GM12865 (cell line): Measurements from ENCODE around the gene NCAPG2.

ENCODE experiments used
- DNase-seq: peaks from one replicate; pipeline ENCODE4 v3.0.0; 2010; ENCODE audit warnings: low read depth
- H3K4me3 ChIP-seq: 2 replicates; pipeline ENCODE4 v1.5.1; 2011; ENCODE audit warnings: mild to moderate bottlenecking, low read depth, low read length, control low read depth
- TF ChIP-seq, protein P1 (sequence below): IDR thresholded peaks from 2 replicates; pipeline ENCODE4 v1.5.1; 2011; ENCODE audit warnings: low read length, control low read depth, low read depth, inconsistent platforms; ENCODE audit not compliant: insufficient read depth; ENCODE audit errors: missing control alignments

The NCAPG2 gene

GRCh38 chr7:158747408-158747807, 42.8 kb upstream of the NCAPG2 start:
- no peak overlapping the region for H3K4me3 ChIP-seq
- TF ChIP-seq, protein P1, sequence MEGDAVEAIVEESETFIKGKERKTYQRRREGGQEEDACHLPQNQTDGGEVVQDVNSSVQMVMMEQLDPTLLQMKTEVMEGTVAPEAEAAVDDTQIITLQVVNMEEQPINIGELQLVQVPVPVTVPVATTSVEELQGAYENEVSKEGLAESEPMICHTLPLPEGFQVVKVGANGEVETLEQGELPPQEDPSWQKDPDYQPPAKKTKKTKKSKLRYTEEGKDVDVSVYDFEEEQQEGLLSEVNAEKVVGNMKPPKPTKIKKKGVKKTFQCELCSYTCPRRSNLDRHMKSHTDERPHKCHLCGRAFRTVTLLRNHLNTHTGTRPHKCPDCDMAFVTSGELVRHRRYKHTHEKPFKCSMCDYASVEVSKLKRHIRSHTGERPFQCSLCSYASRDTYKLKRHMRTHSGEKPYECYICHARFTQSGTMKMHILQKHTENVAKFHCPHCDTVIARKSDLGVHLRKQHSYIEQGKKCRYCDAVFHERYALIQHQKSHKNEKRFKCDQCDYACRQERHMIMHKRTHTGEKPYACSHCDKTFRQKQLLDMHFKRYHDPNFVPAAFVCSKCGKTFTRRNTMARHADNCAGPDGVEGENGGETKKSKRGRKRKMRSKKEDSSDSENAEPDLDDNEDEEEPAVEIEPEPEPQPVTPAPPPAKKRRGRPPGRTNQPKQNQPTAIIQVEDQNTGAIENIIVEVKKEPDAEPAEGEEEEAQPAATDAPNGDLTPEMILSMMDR: no peak
- no peak for DNase-seq

DNA sequence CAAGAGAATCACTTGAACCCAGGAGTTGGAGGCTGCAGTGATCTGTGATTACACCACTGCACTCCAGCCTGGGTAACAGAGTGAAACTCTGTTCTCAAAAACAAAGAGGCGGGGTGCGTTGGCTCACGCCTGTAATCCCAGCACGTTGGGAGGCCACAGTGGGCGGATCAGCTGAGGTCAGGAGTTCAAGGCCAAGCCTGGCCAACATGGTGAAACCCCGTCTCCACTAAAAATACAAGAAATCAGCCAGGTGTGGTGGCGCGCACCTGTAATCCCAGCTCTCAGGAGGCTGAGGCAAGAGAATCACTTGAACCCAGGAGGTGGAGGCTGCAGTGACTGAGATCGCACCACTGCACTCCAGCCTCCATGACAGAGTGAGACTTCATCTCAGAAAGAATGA, 42.4 kb upstream of the NCAPG2 start:
- TF ChIP-seq, protein P1: no peak
- no peak for DNase-seq
- no peak overlapping the region for H3K4me3 ChIP-seq

DNA sequence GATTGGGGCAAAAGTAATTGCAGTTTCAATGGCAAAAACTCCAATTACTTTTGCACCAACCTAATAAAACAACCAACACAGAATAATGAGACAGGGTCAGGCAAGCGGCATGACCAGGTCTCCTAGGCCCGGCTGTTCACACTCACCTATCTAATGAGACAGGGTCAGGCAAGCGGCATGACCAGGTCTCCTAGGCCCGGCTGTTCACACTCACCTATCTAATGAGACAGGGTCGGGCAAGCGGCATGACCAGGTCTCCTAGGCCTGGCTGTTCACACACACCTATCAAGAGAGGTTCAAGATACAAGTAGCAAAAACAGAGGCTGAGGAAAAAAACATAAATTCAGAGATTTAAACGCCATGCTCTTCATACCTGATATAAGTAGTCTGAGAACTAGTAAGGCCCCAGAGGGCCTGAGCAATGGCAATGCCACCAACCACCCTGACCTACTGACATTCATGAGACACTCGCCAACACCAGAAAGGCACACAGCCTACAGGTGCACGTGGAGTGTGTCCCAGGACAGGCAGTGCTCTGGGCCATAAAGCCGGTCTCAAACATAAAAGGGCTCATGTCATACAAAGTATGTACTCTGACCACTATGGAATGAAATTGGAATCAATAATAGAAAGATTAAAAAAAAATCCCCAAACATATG, 40.6 kb upstream of the NCAPG2 start:
- DNase-seq: no peak
- TF ChIP-seq, protein P1: no peak
- H3K4me3 ChIP-seq: no peak overlapping the region

GRCh38 chr7:158744070-158744469, 39.5 kb upstream of the NCAPG2 start:
- no peak for DNase-seq
- TF ChIP-seq, protein P1: no peak
- H3K4me3 ChIP-seq: no peak overlapping the region

- H3K4me3 ChIP-seq: no peak overlapping the region
- TF ChIP-seq, protein P1: no peak
- DNase-seq: no peak
Observed at GRCh38 chr7:158743219-158743618, 38.6 kb upstream of the NCAPG2 start.

DNA sequence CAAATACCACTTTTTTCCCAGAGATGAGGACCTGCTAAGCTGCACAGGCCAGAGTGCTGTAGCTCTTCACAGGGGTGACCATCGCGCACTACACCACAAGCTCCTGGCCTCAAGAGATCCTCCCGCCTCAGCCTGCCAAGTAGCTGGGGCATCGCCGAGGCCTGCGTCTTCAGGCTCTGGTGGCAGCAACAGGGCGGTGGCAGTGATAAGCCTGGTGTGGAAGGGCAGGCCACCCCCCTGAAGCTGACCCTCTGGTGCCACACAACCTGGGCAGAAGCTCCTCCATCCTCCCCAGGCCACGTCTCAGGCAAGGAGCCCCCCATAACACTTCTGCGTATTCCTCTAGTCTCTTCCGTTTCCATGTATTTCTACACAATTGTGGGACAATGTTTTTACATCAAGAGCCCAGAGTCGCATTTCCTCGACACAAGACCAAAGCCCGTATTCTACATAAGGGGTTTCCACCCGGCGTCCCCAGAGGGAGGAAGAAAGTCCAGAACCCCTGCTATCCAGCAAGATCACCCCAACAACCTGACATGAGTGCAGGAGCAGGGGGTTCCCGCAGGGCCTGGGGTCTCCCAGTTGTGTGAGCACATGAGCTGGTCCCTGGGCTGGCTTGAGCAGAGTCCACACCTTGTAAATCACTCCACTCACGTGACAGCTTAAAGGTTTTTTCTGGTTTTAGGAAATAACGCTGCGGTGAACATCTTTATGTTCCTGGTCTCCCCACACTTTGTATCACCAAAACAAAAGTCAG, 37.6 kb upstream of the NCAPG2 start:
- TF ChIP-seq, protein P1: no peak
- no peak for DNase-seq
- no peak overlapping the region for H3K4me3 ChIP-seq

GRCh38 chr7:158741294-158741666, 36.7 kb upstream of the NCAPG2 start:
- TF ChIP-seq, protein P1: no peak
- H3K4me3 ChIP-seq: no peak overlapping the region
- DNase-seq: no peak
